Measurements from ENCODE around the gene RAN.
"Not testable (repeated sequence)": the region's sequence is repeated elsewhere in the genome, so short reads cannot be mapped to it uniquely, and the experiment has no call there.

The RAN gene

GRCh38 chr12:130904064-130904463, 32.2 kb downstream of the RAN start:
- no peak overlapping the region for H3K4me3 ChIP-seq (ENCODE audit: low read depth, low read length)
- no peak for TF ChIP-seq CTCF (IDR thresholded peaks at IDR 0.05; ENCODE audit: insufficient read depth, low read depth, low read length, missing control alignments)
- no peak for DNase-seq (ENCODE audit: low read depth)

- not testable (repeated sequence) for DNase-seq (ENCODE audit: low read depth); H3K4me3 ChIP-seq (ENCODE audit: low read depth, low read length)
Observed at GRCh38 chr12:130904936-130905455, 33.1 kb downstream of the RAN start.

- TF ChIP-seq CTCF (IDR thresholded peaks at IDR 0.05; ENCODE audit: insufficient read depth, low read depth, low read length, missing control alignments) = no peak
- H3K4me3 ChIP-seq (ENCODE audit: low read depth, low read length) = no peak overlapping the region
- no peak for DNase-seq (ENCODE audit: low read depth)
Observed at GRCh38 chr12:130909111-130909510, 37.2 kb downstream of the RAN start.

- no peak overlapping the region for H3K4me3 ChIP-seq (ENCODE audit: low read depth, low read length)
- DNase-seq (ENCODE audit: low read depth) = no peak
- no peak for TF ChIP-seq CTCF (IDR thresholded peaks at IDR 0.05; ENCODE audit: insufficient read depth, low read depth, low read length, missing control alignments)
Observed at GRCh38 chr12:130911193-130911592, 39.3 kb downstream of the RAN start.

- TF ChIP-seq CTCF (IDR thresholded peaks at IDR 0.05; ENCODE audit: insufficient read depth, low read depth, low read length, missing control alignments) = no peak
- H3K4me3 ChIP-seq (ENCODE audit: low read depth, low read length) = no peak overlapping the region
- no peak for DNase-seq (ENCODE audit: low read depth)
Observed at GRCh38 chr12:130911933-130912332, 40.1 kb downstream of the RAN start.

- DNase-seq (ENCODE audit: low read depth) = peak; percentile 69
- peak; percentile 96 for TF ChIP-seq CTCF (IDR thresholded peaks at IDR 0.05; ENCODE audit: insufficient read depth, low read depth, low read length, missing control alignments)
- H3K4me3 ChIP-seq (ENCODE audit: low read depth, low read length) = no peak overlapping the region
Observed at GRCh38 chr12:130916241-130916911, 44.5 kb downstream of the RAN start.

- no peak for TF ChIP-seq CTCF (IDR thresholded peaks at IDR 0.05; ENCODE audit: insufficient read depth, low read depth, low read length, missing control alignments)
- no peak overlapping the region for H3K4me3 ChIP-seq (ENCODE audit: low read depth, low read length)
- DNase-seq (ENCODE audit: low read depth) = no peak
Observed at GRCh38 chr12:130917607-130918006, 45.7 kb downstream of the RAN start.

Measured in GM12865 (cell line).